Stimulated activated CD8-positive, alpha-beta memory T cell treated with anti-CD3 and anti-CD28 coated beads, Interleukin-15, amount 100 ng/mL, for 1 hour (primary cell): Measurements from ENCODE around the gene CCDC38.
"Not testable (repeated sequence)": the region's sequence is repeated elsewhere in the genome, so short reads cannot be mapped to it uniquely, and the experiment has no call there.

Source experiments
- DNase-seq: peaks from one replicate; pipeline ENCODE4 v3.0.0-alpha.2; 2020; ENCODE audit warnings: low read depth

The CCDC38 gene

GRCh38 chr12:95882080-95882479 lies 60.3 kb downstream of the CCDC38 start:
- no peak for DNase-seq

DNA sequence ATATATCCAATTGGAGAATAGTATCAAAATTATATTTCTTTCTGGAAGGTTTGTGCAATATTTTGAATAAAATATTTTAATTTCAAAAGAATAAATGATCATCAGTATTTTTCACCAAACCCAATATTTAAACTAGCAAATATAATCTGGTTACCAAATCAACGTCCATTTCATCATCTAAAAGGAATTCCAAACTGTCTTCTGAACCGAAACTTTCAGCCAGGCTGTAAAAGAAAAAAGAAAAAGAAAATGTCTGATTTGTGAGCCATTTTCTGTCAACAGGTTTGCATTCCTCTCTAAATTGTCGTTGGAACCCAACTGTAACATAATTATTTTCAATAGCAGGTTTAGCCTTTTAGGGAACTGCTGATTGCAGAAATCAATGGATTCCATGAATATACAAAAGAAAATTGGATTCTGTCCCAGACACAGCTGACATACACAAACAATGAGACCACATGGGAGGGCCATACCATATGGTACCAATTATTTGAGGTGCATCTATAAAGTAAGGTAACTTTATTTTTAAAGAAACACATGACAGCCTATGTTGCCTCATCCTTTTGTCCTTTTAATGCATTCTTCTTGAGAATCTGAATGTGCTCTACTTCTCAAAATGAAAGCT lies 61.0 kb downstream of the CCDC38 start:
- DNase-seq: no peak

- no peak for DNase-seq
Measured at GRCh38 chr12:95880895-95881294, 61.5 kb downstream of the CCDC38 start.

- DNase-seq: no peak
Measured at GRCh38 chr12:95877622-95878021, 64.8 kb downstream of the CCDC38 start.

DNA sequence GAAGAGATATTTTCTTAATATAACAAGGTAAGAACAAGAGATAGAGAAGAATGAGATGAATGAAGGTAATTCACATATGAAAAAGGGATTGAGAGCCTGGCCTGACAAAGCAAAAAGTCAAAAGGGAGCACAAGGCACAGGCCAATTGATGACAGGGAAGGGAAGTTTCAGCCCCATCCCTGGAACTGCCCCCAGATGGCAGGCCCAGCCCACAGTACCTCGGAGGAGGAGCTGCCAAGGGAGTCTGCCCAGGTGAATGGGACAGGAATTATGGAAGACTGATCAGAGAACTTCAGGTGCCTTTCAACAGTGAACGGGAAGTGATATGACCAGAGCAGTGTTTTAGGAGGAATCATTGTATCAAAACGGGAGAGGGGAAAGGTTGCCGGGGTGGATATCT lies 68.0 kb downstream of the CCDC38 start:
- DNase-seq: no peak

GRCh38 chr12:95870897-95871296 lies 71.5 kb downstream of the CCDC38 start:
- DNase-seq: no peak

DNA sequence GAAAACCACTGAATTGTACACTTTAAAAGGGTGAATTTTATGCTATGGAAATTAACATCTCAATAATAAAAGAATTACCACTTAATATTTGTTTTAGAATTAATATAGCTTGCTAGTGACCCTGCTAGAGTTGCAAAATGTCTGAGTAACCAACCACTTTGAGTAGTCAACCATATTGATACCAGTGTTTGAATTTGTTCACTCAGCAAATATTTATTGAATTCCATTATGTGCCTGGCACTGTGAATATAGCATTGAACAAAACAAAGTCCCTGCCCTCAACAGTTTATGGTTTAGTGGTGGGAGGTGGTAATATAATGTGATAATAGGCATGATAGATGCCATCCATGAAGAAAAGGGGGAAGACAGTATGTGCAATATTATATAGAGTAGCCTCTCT lies 79.1 kb downstream of the CCDC38 start:
- no peak for DNase-seq

GRCh38 chr12:95862038-95862437 lies 80.4 kb downstream of the CCDC38 start:
- DNase-seq: no peak

DNA sequence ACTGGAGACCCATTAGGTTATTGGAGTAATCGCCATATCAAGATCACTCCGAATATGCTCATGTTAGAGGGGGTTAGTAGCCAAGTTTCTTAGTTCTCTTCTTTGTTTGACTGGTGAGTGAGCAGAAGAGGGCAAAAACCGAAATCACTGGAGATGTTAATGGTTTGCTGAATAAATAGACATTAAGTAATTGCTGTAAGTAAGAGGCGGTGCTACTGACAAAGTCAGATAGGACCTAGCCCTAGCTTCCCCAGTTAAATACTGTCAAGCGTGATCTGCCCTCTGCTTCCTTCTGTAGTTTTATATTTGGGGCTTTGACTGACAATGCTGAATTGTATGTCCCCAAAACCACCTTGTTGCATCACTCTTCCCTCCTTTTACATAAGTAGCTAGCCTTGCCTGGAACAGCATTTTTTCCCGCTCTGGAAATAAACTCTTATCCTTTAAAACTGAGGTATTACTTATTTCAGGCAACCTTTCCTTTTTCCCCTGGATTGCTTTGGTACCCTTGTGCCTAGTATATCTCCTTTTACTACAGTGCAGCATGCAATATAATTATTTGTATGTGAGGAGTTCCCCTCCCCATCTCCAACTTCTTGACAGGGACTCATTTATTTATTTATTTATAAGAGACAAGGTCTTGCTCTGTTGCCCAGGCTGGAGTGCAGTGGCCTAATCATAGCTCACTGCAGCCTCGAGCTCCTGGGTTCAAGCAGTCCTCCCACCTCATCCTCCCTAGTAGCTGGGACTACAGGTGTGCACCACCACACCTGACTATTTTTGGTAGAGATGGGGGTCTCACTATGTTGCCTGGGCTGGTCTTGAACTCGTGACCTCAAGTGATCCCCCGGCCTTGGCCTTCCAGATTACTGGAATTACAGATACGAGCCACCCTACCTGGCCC lies 82.2 kb downstream of the CCDC38 start:
- DNase-seq: no peak

DNA sequence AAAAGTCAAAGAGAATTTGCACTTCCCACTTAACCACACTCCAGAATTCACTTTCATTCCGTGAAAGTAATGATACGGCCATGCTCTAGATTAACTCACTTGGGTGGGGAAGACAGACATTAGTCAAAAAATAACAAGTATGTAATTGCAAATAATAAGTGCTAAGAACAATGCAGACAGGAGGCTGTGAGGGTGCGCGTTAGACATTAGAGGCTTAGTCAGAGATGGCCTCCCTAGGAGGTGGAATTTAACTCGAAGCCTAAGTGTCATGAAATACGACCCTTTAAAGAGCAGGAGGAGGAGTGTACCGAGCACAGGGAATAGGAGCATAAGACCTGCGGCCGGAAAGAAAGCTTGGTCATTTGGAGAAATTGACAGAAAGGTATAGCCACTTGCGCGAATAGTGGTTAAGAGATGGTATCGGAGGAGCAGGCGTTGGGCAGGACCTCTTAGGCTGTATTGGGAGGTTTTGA lies 83.0 kb downstream of the CCDC38 start:
- no peak for DNase-seq

DNA sequence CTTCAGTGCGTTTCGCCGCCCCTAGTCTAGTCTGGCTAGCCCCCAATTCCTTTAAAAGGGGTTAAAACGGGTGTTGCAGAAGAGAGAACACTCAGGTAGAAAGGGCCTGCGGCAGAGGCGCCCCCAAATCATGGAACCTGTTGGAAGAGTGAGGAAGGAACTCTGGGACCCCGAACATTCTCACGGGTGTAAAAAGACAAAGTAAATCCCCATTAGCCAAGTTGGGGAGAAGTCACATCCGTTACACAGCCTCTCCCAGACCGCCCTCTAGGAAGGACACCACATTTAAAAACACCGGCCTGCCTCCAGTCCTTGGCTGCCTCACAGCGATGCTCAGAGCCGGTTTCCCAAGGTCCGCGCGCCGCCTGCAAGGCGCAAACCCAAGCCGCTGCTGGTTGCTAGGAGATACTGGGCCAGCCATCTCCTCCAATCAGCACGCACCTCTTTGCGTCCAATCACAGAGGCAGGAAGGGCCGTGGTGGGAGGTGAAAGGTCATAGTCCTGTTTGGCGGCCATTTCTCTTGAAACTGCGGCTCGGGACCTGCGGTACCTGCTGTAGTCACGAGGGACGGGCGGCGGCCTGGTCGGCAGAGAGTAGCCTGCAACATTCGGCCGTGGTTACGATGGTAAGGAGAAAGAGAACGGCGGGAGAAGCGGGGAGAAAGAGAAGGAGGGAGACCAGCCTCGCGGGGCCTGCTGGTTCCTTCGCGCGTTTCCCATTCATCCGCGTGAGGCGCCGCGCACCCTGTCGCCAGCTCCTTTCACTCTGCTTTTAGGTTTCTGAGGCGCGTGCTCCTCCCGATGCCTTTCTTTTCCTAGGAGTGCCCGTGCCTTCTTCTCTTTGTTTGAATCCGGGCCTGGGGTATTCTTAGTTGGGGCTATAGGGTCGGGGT lies 83.7 kb downstream of the CCDC38 start, which contains the start of gene SNRPF:
Gene SNRPF (plus strand): TSS at position 502 of the 893 bp plus-strand sequence. CDS start 122 bp downstream, at position 624.
- DNase-seq: peak; percentile 88

DNA sequence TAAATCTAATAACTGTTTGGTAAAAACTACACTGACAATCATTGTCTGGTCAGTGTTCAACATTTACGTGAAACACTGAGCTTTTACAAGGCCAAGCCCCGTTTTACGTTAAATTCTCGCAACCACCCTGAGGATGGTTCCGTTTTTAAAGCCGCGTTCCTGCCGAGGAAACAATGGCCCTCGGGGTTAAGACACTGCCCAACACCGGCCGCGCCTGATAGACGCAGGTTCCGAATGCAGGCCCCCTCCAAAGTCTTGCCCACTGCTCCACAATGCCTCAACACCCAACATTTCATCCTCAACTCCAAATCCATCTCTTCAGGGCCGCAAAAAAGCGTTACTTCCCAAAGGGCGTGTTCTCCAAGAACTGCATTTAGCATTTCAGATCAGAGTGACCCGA lies 84.6 kb downstream of the CCDC38 start:
- DNase-seq: no peak

DNA sequence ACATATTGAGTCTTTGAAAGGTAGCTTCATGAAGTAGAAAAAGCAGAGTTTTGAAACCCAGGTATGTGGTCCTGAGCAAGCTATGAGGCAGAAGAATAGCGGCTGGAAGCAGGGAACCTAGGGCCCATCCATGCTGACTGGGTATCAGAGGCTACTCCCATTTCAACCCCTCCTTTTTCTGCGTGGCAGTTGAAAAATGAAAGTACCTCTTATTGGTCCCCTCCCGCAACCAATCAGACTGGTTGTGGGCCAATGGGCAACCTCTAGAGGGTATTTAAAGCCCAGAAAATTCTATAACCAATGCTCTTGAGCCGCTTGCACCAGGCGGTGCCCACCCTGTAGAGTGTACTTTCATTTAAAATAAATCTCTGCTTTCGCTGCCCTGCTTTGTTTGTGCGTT lies 85.3 kb downstream of the CCDC38 start:
- DNase-seq: no peak

DNA sequence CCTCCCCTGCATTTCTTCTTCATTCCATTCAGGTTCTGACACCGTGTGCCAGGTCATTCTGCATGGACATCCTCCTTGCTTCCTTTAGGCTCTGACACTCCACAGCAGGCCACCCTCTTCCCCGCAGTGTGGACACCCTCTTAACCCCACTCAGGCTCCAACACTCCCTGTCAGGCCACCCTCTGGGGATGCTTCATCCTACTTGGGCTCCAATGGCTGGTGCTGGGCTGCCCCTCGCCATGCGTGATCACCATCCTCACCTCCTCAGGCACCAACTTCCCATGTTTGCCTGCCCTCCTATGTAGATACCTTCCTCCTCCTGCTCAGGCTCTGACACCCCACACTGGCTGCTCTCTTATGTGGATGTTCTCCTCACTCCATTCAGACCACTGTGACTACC lies 90.3 kb downstream of the CCDC38 start:
- DNase-seq: no peak

GRCh38 chr12:95851606-95852005 lies 90.8 kb downstream of the CCDC38 start:
- DNase-seq: no peak

DNA sequence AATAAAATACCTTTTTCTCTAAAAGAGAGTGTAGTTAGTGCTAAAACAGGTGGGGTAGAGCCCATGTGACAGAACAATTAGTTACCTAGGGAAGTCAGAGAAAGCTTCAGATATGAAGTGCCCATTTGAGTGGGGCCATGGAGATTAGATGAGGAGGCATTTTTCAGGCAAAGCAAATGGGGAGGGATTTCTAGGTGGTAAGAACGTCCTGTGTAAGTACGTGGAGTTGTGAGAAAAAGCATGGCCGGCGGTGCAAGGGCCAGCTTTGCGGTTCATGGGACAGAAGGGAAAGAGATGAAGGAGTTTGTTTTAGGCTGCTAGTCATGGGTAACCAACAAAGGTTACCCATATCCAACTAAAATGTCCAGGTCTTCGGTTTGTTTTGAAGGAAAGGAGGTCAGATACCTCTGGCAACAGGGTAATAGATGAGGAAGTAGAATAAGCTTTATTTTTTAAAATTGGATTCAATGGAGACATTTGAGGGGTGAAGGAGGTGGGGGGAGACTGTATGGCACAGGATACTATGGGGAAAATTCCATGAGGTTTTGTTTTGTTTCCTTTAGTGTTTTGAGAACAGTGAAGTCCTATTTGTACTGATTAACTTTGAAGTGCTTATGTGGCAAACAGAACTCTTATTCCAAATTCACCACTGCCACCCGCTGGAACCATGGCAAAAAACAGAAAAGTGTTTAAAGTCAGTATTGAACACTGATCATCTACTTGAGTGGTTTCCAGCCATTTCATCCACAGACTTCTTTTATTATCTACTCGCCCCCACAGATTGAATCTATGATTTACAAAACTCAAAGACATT lies 93.6 kb downstream of the CCDC38 start:
- no peak for DNase-seq

DNA sequence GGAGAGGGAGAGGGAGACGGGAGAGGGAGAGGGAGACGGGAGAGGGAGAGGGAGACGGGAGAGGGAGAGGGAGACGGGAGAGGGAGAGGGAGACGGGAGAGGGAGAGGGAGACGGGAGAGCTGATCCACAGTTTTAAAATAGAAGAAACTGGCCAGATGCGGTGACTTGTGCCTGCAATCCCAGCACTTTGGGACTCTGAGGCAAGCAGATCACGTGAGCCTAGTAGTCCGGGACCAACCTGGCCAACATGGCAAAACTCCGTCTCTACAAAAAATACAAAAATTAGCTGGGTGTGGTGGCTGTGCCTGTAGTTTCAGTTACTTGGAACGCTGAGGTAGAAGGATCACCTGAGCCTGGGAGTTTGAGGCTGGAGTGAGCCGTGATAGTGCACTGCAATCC lies 100.0 kb downstream of the CCDC38 start:
- DNase-seq: not testable (repeated sequence)

DNA sequence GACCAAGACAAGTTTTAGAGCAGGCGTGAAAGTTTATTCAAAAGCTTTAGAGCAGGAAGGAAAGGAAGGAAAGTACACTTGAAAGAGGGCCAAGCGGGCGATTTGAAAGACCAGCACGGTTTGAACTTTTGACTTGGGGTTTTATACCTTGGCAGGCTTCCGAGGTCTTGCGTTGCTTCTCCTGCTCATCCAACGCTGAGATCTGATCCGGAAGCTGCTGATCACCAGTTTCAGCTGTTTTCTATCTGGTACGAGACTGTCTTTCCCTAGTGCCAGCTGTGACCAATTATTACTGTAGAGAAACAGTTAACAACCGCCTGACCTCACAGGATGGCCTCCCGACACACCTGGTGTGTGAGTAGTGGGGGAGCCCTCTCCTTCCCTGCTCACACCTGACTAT lies 104.3 kb downstream of the CCDC38 start:
- no peak for DNase-seq

GRCh38 chr12:95837240-95838038 lies 105.0 kb downstream of the CCDC38 start:
- no peak for DNase-seq

GRCh38 chr12:95836630-95837239 lies 105.7 kb downstream of the CCDC38 start:
- DNase-seq: no peak
